ENCODE data around the gene TCF4. TPM values are rescaled to one million over a fixed set of nuclear protein-coding genes. Genes with fewer than 3 reads are reported as not detected.

The TCF4 gene
- total and polyA plus RNA-seq, 10 donors = 14.6 to 200 (median 153) TPM

DNA sequence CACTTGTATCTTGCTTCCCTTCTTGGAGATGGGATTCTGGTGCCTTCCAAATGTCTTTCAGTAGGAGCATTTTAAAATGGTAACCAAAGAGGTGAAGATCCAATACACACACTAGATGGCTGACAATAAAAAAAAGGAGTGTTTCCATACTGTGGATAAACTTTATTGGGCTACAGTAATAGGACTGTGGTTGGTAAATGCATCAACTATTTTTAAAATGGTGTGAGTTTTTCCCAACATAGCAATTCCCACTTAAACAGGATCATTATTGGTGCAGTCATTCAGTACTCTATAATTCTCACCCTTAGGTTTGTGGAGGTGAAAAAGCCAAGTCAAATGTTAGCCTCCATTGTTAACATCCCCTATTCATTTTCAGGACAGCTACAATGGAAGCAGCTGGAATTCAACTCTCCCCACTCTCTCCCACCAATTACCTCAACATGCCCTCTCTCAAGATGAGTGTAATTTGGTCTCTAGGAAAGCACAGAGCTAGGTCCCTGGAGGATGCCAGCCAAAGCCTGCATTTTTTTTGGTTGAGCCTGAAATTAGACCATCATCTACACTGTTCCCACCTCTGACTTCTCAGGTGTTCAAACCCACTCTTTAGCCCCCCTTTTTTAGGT is 273.3 kb downstream of the TCF4 start:
- Histone ChIP-seq H3K4me3 (no peak overlapping the region), H3K36me3 (no peaks in the 10 kb centered on the region), H3K4me1 (peaks cover 13 to 98% (median 70%) of the 10 kb centered on the region in 6 donors), H3K27ac (no peak overlapping the region), H3K9me3 (no peaks in the 10 kb centered on the region), H3K27me3 (replicated peaks in 1 of 7) (no peaks in the 10 kb centered on the region)
- TF ChIP-seq, protein P1, sequence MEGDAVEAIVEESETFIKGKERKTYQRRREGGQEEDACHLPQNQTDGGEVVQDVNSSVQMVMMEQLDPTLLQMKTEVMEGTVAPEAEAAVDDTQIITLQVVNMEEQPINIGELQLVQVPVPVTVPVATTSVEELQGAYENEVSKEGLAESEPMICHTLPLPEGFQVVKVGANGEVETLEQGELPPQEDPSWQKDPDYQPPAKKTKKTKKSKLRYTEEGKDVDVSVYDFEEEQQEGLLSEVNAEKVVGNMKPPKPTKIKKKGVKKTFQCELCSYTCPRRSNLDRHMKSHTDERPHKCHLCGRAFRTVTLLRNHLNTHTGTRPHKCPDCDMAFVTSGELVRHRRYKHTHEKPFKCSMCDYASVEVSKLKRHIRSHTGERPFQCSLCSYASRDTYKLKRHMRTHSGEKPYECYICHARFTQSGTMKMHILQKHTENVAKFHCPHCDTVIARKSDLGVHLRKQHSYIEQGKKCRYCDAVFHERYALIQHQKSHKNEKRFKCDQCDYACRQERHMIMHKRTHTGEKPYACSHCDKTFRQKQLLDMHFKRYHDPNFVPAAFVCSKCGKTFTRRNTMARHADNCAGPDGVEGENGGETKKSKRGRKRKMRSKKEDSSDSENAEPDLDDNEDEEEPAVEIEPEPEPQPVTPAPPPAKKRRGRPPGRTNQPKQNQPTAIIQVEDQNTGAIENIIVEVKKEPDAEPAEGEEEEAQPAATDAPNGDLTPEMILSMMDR (IDR thresholded peaks at IDR 0.05 in 8 of 11, conservative IDR thresholded peaks at IDR 0.05 in 3 of 11) = no peak
- TF ChIP-seq POLR2A (IDR thresholded peaks at IDR 0.05) = no peak
- TF ChIP-seq POLR2AphosphoS5 (IDR thresholded peaks at IDR 0.05) = no peak
- intact Hi-C loops (cut with DNase I; ENCODE audit: low total_unique reads) = loop anchor here (5.0 kb wide), 1 partner anchor 37 kb away; no protein-coding TSS in a partner anchor
- DNase-seq = no peak

DNA sequence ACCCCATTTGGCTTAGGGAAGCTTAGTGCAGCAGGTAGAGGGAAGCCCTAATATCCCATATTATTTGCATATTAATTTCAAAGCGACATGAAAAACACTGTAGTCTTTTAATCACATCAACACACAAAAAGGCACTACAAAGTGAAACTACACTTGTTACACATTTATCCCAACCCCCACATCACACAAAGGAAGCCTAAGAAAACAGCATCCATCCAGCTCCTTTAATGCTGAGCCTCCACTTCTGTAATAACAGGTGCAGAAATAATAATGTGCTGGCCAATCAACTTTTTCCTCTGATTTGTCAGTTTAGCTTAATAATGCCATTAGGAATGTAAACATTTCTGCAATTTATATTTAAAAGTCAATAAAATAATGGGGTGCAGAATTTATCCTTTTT is 274.0 kb downstream of the TCF4 start:
- DNase-seq = no peak
- Histone ChIP-seq H3K9me3 (no peaks in the 10 kb centered on the region), H3K27me3 (replicated peaks in 1 of 7) (no peaks in the 10 kb centered on the region), H3K27ac (peak overlapping the region in 2 of 8 donors; percentile 2 to 23), H3K36me3 (no peaks in the 10 kb centered on the region), H3K4me1 (peaks cover 11 to 98% (median 68%) of the 10 kb centered on the region in 6 donors), H3K4me3 (no peak overlapping the region)
- TF ChIP-seq, protein P1 (IDR thresholded peaks at IDR 0.05 in 8 of 11, conservative IDR thresholded peaks at IDR 0.05 in 3 of 11) = no peak
- TF ChIP-seq POLR2A (IDR thresholded peaks at IDR 0.05) = no peak
- TF ChIP-seq POLR2AphosphoS5 (IDR thresholded peaks at IDR 0.05) = no peak
- intact Hi-C loops (cut with DNase I; ENCODE audit: low total_unique reads) = loop anchor here (5.0 kb wide), 1 partner anchor 37 kb away; no protein-coding TSS in a partner anchor
- 55 to 83% (median 73%) methylated on average over 1 of the region's 1 CpG for WGBS, 5 donors

DNA sequence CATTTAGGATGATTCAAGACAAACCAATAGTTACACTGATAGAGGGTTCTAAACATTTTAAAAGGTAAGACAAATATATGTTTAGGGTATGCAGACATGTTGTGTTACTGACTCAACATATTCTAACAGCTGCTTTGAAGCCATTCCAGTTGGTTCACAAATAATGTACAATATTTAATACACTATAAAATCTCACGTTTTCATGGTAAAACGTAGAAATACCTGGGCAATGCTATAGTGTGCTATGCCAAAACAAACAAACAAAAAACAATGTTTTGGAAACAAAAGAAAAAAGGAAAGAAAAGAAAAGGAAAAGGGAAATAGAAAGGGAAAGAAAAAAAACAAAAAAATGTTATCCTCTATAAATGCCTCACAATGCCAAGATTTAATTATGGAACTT is 277.1 kb downstream of the TCF4 start:
- no peak for DNase-seq

More for the DNA sequence above, 277.1 kb downstream of the TCF4 start:
- H3K27me3 ChIP-seq (replicated peaks in 1 of 7) = no peaks in the 10 kb centered on the region
- intact Hi-C loops (cut with DNase I; ENCODE audit: low total_unique reads) = loop anchor here (5.0 kb wide), 1 partner anchor 34 kb away; no protein-coding TSS in a partner anchor
- H3K9me3 ChIP-seq = no peaks in the 10 kb centered on the region
- peaks cover 3 to 96% (median 60%) of the 10 kb centered on the region in 6 donors for H3K4me1 ChIP-seq
- H3K27ac ChIP-seq = no peak overlapping the region
- WGBS, 5 donors = 91 to 95% (median 92%) methylated on average over 2 of the region's 2 CpGs
- TF ChIP-seq, protein P1 (IDR thresholded peaks at IDR 0.05 in 8 of 11, conservative IDR thresholded peaks at IDR 0.05 in 3 of 11) = no peak
- TF ChIP-seq POLR2AphosphoS5 (IDR thresholded peaks at IDR 0.05) (no peak), POLR2A (IDR thresholded peaks at IDR 0.05) (no peak)
- H3K36me3 ChIP-seq = no peaks in the 10 kb centered on the region
- no peak overlapping the region for H3K4me3 ChIP-seq

Data from spleen (tissue), 11 donors.